GM21526 (cell line): Measurements from ENCODE around the gene DRG1.
"Not testable (repeated sequence)": the region's sequence is repeated elsewhere in the genome, so short reads cannot be mapped to it uniquely, and the experiment has no call there.

ENCODE experiments used
- ATAC-seq: cut with Tn5 transposase; IDR thresholded peaks from one replicate; pipeline ENCODE4 v1.9.1; 2021; ENCODE audit warnings: moderate library complexity; ENCODE audit not compliant: unreplicated experiment, low FRiP score

DRG1 gene, protein sequence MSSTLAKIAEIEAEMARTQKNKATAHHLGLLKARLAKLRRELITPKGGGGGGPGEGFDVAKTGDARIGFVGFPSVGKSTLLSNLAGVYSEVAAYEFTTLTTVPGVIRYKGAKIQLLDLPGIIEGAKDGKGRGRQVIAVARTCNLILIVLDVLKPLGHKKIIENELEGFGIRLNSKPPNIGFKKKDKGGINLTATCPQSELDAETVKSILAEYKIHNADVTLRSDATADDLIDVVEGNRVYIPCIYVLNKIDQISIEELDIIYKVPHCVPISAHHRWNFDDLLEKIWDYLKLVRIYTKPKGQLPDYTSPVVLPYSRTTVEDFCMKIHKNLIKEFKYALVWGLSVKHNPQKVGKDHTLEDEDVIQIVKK

DNA sequence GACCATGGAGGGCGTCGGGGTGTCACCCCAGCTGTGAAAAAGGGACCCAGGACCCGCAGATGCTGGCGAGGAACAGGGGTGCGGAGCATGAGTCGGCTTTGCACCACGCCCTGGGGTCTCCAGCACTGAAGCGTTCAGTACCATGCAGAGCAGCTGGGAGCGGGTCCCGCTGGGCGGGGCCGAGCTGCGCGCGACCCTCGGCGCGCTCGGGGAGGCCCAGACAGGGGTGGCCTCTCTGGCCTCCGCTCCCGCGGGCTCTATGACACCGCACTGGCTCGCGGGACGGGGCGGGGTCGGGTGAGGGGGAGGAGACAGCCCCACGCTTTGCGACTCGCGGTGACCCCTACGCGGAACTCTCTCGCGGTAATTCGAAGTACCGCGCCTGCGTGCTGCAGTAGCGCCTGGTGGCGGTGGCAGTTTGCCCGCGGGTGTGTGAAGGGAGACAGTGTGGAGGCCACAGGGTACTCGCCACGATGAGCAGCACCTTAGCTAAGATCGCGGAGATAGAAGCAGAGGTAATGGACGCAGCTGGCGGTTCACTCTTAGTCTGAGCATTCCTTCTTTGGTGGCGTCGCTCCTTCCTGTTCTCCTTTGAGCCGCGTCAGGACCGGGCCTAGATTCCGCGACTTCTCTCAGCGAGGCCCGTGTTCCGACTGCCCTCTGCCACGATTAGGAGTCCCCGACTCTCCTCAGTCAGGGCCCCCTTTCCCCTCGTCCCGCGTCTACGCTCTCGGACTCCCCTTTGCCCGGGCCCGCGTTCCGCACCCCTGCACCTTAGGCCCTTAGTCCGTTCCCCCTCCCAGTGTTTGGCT, at the start of gene DRG1:
DRG1 (plus strand) TSS at position 394 of the 812 bp plus-strand sequence; CDS start at position 474, 80 bp downstream.
- ATAC-seq: peak; percentile 90

DNA sequence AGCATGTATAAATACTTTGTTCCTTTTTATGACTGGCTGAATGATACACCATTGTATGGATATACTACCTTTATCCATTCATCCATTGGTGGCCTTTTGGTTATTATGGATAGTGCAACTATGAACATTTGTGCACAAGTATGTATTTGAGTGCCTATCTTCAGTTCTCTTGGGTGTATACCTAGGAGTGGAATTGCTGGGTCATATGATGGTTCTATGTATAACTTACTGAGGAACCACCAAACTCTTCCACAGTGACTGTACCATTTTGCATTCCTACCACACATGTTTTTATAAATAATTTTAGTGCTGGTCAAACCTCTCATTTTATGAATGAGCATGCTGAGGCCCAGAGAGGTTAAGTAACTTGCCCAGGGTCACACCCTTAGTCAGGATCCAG, 49.4 kb upstream of the DRG1 start:
- no peak for ATAC-seq

DNA sequence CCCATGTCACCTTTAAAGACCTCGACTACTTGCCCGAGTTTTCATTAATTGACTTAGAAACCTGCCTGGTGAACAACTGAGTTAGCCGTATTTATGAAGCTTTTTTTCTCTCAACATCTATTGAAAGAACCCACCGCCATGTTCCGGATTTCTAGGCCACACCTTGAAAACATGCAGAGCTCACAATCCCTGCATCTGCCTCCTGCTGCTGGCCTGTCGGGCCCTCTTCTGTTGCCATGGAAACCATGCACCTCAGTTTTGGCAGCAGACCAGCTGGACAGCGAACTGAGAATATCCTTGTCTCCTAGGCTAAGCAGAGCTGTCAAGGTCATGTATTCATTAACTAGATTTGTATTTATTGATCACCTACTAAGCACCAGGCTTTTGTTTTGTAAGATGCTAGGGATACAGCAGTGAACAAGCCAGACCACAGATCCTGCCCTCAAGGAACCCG, 49.0 kb upstream of the DRG1 start:
- ATAC-seq: no peak

DNA sequence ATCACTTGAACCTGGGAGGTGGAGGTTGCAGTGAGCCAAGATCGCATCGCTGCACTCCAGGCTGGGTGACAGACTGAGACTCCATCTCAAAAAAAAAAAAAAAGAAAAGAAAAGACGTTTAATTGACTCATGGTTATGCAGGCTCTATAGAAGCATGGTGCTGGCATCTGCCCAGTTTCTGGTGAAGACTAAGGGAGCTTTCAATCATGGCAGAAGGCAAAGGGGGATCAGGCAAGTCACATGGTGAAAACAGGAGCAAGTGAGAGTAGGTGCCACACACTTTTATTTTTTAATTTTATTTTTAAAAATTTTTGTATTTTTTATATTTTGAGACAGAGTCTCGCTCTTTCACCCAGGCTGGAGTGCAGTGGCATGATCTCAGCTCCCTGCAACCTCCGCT, 44.9 kb upstream of the DRG1 start:
- no peak for ATAC-seq

GRCh38 chr22:31360029-31360428, 39.4 kb upstream of the DRG1 start:
- no peak for ATAC-seq

GRCh38 chr22:31361743-31362142, 37.7 kb upstream of the DRG1 start:
- no peak for ATAC-seq

GRCh38 chr22:31363885-31364465, 35.4 kb upstream of the DRG1 start:
- ATAC-seq: no peak

- no peak for ATAC-seq
Observed at GRCh38 chr22:31367426-31367825, 32.0 kb upstream of the DRG1 start.

GRCh38 chr22:31377612-31378011, 21.8 kb upstream of the DRG1 start:
- ATAC-seq: no peak

- no peak for ATAC-seq
Observed at GRCh38 chr22:31378123-31378522, 21.3 kb upstream of the DRG1 start.

DNA sequence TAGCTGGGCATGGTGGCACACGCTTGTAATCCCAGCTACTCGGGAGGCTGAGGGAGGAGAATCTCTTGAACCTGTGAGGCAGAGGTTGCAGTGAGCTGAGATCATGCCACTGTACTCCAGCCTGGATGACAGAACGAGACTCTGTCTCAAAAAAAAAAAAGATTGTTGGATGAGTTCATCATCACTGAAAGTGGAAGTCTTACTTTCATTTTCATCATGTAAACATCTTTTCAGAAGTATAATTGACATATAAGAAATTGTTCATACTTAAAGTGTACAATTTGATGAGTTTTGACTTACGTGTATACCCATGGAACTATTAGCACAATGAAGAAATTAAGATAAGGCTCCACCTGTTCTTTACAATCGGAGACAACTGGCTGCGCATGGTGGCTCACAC, 20.8 kb upstream of the DRG1 start:
- ATAC-seq: not testable (repeated sequence)

GRCh38 chr22:31393893-31394292, 5.5 kb upstream of the DRG1 start:
- ATAC-seq: no peak

DNA sequence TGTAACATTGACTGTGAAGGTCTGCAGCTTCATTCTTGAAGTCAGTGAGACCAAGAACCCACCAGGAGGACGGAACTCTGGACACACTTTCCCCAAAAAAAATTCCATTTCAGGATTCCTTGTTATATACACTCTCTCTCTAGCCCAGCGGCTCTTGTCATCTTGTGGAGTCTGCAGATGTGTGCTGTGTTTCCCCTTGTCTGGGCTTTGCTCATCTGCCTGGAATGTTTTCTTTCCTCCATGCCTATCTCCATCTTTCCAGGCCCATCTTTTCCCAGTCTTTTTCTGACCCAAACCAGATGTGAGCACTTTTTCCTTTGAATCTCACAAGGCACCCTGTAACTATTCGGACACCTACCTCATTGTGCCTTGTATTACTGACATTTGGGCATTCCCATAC, 5.1 kb upstream of the DRG1 start:
- ATAC-seq: no peak

- ATAC-seq: no peak
Observed at GRCh38 chr22:31398231-31398630, 1.2 kb upstream of the DRG1 start.

DNA sequence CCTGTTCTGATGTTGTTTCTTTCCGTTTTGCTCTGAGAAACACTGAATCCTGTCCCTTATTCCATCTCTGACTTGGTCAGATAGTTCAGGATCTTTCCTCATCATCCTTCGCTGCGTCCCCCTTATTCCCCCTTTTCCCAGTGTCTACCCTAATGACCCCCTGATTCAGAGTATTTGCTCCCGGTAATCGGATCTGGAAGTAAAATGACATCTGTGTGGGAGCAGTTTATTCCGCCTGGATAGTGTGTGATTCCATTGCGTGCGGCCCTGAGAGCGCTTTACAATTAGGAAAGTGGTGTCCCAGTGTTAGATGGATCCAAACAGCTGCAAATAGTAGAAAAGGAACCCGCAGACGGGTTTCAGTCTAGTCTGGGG, 606 bp downstream of the DRG1 start:
- ATAC-seq: no peak

- not testable (repeated sequence) for ATAC-seq
Observed at GRCh38 chr22:31402350-31402749, 2.9 kb downstream of the DRG1 start.

- ATAC-seq: no peak
Observed at GRCh38 chr22:31425331-31426050, 26.1 kb downstream of the DRG1 start.

DNA sequence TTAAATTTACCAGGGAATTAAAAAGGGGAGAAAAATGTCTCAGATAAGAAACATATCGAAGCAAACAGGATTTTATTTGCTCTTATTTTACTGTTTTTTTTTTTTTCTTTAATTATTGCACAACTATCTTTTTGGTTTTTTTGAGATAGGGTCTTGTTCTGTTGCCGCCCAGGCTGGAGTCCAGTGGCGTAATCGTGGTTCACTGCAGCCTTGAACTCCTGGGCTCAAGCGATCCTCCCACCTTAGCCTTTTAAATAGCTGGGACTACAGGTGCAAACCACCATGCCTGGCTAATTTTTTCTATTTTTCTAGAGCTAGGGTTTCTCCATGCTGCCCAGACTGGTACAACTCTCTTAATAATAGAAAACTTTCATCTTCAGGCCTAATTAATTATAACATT, 32.5 kb downstream of the DRG1 start:
- ATAC-seq: no peak

DNA sequence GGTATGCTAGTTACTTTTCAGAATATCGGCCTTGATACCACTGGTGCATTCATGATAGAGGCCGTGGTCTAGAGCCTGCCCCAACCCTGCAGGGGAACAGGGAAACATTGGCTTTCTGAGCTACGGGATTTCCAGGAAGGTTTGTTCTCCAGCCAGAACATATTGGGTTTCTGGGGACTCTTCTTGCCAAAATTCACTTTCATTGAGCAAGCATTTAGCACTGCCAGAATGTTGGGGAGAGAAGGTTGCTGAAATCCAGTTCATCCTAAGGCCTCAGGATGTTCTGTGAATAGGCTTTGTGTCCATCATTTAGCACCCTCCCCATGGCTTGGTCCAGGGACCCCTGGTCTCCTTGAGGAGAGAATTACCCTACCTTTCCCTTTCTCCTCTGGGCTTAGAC, 36.7 kb downstream of the DRG1 start:
- ATAC-seq: no peak

GRCh38 chr22:31439808-31440207, 40.4 kb downstream of the DRG1 start:
- no peak for ATAC-seq

DNA sequence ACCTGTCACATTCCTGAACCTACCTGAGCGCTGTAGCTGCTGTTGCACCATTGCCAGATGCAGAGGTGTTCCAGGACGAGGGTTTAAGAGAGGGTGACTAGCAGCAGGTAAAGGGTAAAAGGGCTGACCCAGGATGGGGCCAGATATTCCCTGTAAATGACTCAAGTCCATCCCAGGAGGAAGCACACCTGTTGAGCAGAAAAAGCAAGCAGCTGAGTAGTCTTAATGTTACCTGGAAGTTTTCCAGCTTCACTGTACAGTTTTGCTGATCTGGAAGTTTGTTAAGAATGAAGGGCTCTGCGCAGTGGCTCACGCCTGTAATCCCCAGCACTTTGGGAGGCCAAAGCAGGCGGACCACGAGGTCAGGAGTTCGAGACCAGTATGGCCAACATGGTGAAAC, 41.3 kb downstream of the DRG1 start:
- no peak for ATAC-seq
